GM18505 (cell line): ENCODE results near the gene EPN2.

Source experiments
- ATAC-seq: cut with Tn5 transposase; IDR thresholded peaks from one replicate; pipeline ENCODE4 v1.9.1; 2021; ENCODE audit not compliant: unreplicated experiment
- POLR2A ChIP-seq: IDR thresholded peaks from 4 replicates; pipeline ENCODE4 v1.6.1; 2011; ENCODE audit warnings: borderline replicate concordance; ENCODE audit not compliant: insufficient read depth, insufficient read length; ENCODE audit errors: extremely low read depth

Gene EPN2

GRCh38 chr17:19381361-19381740 lies 144.2 kb downstream of the EPN2 start:
- TF ChIP-seq POLR2A, result no peak
- no peak for ATAC-seq

DNA sequence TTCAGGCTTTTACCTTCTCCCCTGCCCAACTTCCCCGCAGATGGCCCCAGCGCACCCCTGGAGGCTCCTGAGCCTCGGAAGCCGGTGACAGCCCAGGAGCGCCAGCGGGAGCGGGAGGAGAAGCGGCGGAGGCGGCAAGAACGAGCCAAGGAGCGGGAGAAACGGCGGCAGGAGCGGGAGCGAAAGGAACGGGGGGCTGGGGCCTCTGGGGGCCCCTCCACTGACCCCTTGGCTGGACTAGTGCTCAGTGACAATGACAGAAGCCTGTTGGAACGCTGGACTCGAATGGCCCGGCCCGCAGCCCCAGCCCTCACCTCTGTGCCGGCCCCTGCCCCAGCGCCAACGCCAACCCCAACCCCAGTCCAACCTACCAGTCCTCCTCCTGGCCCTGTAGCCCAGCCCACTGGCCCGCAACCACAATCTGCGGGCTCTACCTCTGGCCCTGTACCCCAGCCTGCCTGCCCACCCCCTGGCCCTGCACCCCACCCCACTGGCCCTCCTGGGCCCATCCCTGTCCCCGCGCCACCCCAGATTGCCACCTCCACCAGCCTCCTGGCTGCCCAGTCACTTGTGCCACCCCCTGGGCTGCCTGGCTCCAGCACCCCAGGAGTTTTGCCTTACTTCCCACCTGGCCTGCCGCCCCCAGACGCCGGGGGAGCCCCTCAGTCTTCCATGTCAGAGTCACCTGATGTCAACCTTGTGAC lies 144.7 kb downstream of the EPN2 start:
- TF ChIP-seq POLR2A, result no peak

DNA sequence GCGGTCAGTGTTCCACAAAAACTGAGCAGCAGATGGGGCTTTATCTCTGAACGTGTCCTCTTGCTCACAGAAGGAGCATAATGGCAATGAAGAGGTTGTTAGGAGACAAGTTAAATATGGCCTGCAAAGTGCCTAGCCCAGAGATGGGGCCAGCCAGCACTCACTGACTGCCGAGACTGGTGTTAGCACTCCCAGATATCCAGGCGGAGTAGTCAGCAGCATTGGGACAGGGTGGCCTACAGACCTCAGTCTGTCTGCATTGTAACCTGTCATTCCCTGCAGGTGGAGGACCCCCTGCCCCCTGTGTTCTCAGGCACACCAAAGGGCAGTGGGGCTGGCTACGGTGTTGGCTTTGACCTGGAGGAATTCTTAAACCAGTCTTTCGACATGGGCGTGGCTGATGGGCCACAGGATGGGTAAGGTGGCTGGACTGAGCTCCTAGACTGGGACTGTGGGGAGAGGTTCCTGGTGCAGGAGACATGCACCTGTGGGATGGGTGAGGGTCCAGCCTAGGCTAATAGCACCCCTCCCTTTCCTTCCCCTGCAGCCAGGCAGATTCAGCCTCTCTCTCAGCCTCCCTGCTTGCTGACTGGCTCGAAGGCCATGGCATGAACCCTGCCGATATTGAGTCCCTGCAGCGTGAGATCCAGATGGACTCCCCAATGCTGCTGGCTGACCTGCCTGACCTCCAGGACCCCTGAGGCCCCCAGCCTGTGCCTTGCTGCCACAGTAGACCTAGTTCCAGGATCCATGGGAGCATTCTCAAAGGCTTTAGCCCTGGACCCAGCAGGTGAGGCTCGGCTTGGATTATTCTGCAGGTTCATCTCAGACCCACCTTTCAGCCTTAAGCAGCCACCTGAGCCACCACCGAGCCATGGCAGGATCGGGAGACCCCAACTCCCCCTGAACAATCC lies 145.6 kb downstream of the EPN2 start:
- no peak for TF ChIP-seq POLR2A
- ATAC-seq, result no peak

More for the DNA sequence above, 144.7 kb downstream of the EPN2 start:
- no peak for ATAC-seq

- no peak for ATAC-seq
- TF ChIP-seq POLR2A, result no peak
Observed at GRCh38 chr17:19383681-19384470, 146.7 kb downstream of the EPN2 start.

DNA sequence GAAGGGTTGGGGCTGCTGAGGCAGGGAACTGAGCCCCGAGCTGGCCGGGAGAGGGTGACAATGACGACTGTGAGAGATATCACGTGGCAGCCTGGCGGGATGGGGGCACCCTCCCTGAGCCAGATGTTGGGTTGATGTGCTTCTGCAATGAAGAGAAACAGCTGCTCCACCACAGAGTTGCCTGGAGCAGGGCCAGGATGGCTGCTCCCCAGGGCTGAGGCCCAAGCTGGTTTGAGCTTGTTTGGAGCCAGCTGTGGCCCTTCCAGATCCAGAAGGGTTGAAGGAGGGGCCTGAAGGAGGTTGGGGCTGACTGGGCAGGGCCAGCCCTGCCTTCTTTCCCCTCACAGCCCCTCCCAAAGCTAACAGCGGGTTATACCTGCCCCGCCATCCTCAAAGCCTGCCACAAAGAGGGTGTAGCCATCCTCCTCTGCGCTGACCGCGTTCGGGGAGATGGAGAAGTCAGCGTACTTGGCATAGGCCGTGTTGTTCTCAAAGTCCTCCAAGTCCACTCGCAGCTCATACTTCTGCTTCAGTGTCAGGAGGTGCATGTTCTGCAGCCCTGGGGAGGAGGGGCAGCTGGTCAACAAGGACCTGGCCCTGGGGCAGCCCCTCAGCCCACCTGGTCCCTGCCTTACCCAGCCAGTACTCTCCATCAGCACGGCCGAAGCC lies 147.7 kb downstream of the EPN2 start:
- ATAC-seq, result no peak
- no peak for TF ChIP-seq POLR2A

DNA sequence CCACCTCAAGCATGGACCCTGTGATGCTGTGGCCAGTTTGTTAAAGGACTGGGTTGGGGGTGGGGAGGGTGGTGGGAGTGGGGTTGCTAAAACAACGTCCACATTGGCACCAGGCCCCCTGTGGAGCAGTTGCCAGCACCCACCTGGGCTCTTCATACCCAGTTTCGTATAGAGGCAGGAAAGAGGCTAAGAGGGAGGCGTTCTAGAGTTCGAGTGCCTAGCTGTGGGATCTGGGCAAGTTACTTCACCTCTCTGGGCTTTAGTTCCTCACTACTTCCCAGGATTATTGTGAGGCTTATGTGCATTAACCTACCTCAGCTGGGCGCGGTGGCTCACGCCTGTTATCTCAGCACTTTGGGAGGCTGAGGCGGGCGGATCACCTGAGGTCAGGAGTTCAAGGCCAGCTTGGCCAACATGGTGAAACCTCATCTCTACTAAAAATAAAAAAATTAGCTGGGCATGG lies 148.4 kb downstream of the EPN2 start:
- ATAC-seq, result no peak
- no peak for TF ChIP-seq POLR2A
